ENCODE results near the gene NPPA.

NPPA gene

GRCh38 chr1:11802973-11803885 is 44.4 kb downstream of the NPPA start:
- H3K4me1 ChIP-seq (ENCODE audit: low read depth, poor library complexity, severe bottlenecking) = peaks cover 33% of the 10 kb centered on the region
- H3K27ac ChIP-seq = no peak overlapping the region
- no peaks in the 10 kb centered on the region for H3K36me3 ChIP-seq (ENCODE audit: insufficient read depth)

GRCh38 chr1:11802616-11802972 is 45.0 kb downstream of the NPPA start:
- no peaks in the 10 kb centered on the region for H3K79me2 ChIP-seq (ENCODE audit: insufficient read depth, low read depth)
- no peaks in the 10 kb centered on the region for H3K27me3 ChIP-seq (ENCODE audit: insufficient read depth, low read depth)
- no peak overlapping the region for H2AFZ ChIP-seq (ENCODE audit: low read depth)
- no peaks in the 10 kb centered on the region for H3K36me3 ChIP-seq (ENCODE audit: insufficient read depth)
- H3K9ac ChIP-seq = no peak overlapping the region
- TF ChIP-seq CTCF (conservative IDR thresholded peaks at IDR 0.05; ENCODE audit: low read depth, low read length) = no peak
- H4K20me1 ChIP-seq (ENCODE audit: insufficient read depth) = no peaks in the 10 kb centered on the region
- peaks cover 28% of the 10 kb centered on the region for H3K4me1 ChIP-seq (ENCODE audit: low read depth, poor library complexity, severe bottlenecking)
- H3K27ac ChIP-seq = no peak overlapping the region
- H3K4me2 ChIP-seq = no peak overlapping the region
- H3K4me3 ChIP-seq (IDR thresholded peaks at IDR 0.05; ENCODE audit: insufficient read depth, low read depth, low read length) = no peak overlapping the region

More at GRCh38 chr1:11802973-11803885, 44.4 kb downstream of the NPPA start:
- no peak overlapping the region for H3K9ac ChIP-seq
- TF ChIP-seq CTCF (conservative IDR thresholded peaks at IDR 0.05; ENCODE audit: low read depth, low read length) = no peak
- H3K27me3 ChIP-seq (ENCODE audit: insufficient read depth, low read depth) = no peaks in the 10 kb centered on the region
- H4K20me1 ChIP-seq (ENCODE audit: insufficient read depth) = no peaks in the 10 kb centered on the region
- no peak overlapping the region for H2AFZ ChIP-seq (ENCODE audit: low read depth)
- H3K4me2 ChIP-seq = peak overlapping the region; percentile 95
- no peak overlapping the region for H3K4me3 ChIP-seq (IDR thresholded peaks at IDR 0.05; ENCODE audit: insufficient read depth, low read depth, low read length)
- no peaks in the 10 kb centered on the region for H3K79me2 ChIP-seq (ENCODE audit: insufficient read depth, low read depth)

DNA sequence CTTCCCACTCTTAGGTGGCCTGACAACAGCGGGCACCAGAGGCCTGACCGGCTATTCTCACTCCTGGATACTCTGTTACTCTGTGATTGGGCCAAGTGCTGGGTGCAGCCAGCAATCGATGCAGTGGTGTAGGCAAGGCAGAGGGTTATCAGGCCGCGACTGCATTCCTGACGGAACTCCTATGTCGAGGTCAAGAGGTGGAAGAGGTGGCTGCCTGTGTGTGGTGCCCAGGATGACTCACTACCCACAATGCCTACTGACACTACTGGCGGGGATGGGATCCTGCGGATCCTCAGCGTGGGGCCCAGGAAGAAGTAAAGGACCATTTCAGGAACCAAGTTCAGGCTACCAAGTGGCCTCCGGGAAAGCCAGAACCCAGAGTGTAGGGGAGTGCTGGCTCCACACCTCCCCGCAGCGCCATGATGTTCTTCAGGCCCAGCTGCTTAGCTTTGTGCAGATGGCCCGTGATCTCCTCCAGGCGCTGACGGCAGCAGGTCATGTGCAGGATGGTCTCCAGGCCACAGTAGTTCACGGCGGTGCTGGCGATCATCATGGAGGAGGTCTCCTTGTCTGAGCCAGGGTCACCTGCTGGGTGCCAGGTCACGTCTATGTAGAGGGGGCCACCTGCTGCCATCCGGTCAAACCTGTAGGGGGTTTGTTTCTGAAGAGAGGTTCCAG is 46.7 kb downstream of the NPPA start:
- Histone ChIP-seq H4K20me1 (ENCODE audit: insufficient read depth) (no peaks in the 10 kb centered on the region), H3K27me3 (ENCODE audit: insufficient read depth, low read depth) (no peaks in the 10 kb centered on the region), H3K9ac (no peak overlapping the region), H3K27ac (no peak overlapping the region), H3K4me3 (IDR thresholded peaks at IDR 0.05; ENCODE audit: insufficient read depth, low read depth, low read length) (no peak overlapping the region), H3K4me2 (no peak overlapping the region), H3K4me1 (ENCODE audit: low read depth, poor library complexity, severe bottlenecking) (peaks cover 18% of the 10 kb centered on the region), H2AFZ (ENCODE audit: low read depth) (no peak overlapping the region), H3K36me3 (ENCODE audit: insufficient read depth) (no peaks in the 10 kb centered on the region), H3K79me2 (ENCODE audit: insufficient read depth, low read depth) (no peaks in the 10 kb centered on the region)
- no peak for TF ChIP-seq CTCF (conservative IDR thresholded peaks at IDR 0.05; ENCODE audit: low read depth, low read length)

GRCh38 chr1:11800391-11800755 is 47.2 kb downstream of the NPPA start:
- peaks cover 18% of the 10 kb centered on the region for H3K4me1 ChIP-seq (ENCODE audit: low read depth, poor library complexity, severe bottlenecking)
- H3K36me3 ChIP-seq (ENCODE audit: insufficient read depth) = no peaks in the 10 kb centered on the region
- no peak overlapping the region for H3K9ac ChIP-seq
- no peak overlapping the region for H3K4me2 ChIP-seq
- H3K4me3 ChIP-seq (IDR thresholded peaks at IDR 0.05; ENCODE audit: insufficient read depth, low read depth, low read length) = no peak overlapping the region
- no peak overlapping the region for H2AFZ ChIP-seq (ENCODE audit: low read depth)
- H3K27ac ChIP-seq = no peak overlapping the region
- no peak for TF ChIP-seq CTCF (conservative IDR thresholded peaks at IDR 0.05; ENCODE audit: low read depth, low read length)
- H4K20me1 ChIP-seq (ENCODE audit: insufficient read depth) = no peaks in the 10 kb centered on the region
- H3K79me2 ChIP-seq (ENCODE audit: insufficient read depth, low read depth) = no peaks in the 10 kb centered on the region
- no peaks in the 10 kb centered on the region for H3K27me3 ChIP-seq (ENCODE audit: insufficient read depth, low read depth)

Data from KMS-11 (cell line).